A549 (cell line): Measurements from ENCODE around the gene MYLK. TPM values are rescaled to one million over a fixed set of nuclear protein-coding genes. Genes with fewer than 3 reads are reported as not detected.

ENCODE experiments used
- ATAC-seq, 2 experiments: fragments of 200-7000 bp in 1 of 2; fragments of >200 bp in 1 of 2; cut with Nextera tagmentation in 1 of 2; cut with Tn5 transposase in 1 of 2; 3 replicates each; pipeline versions ENCODE4 v1.8.0 to v1.9.1; 2018 to 2020; ENCODE audit warnings: mild to moderate bottlenecking in 1 of 2, moderate library complexity in 1 of 2
- CTCF ChIA-PET: fragments of 300-600 bp; sonication (Branson Sonifier 250); formaldehyde crosslinking; extraction: SDS; loops from one replicate; lab custom pipeline; 2021; ENCODE audit warnings: antibody characterized with exemption, inconsistent platforms; lab: Yijun Ruan, JAX
- POLR2A ChIA-PET: fragments of 350-600 bp; formaldehyde crosslinking; extraction: SDS; loops from one replicate; lab custom pipeline; 2021; ENCODE audit warnings: antibody characterized with exemption, inconsistent platforms; lab: Yijun Ruan, JAX
- DNase-seq, 2 experiments: peaks; one replicate each; pipeline versions ENCODE4 v3.0.0 to v3.0.0-alpha.2; 2011 to 2016; ENCODE audit warnings: low read depth in 1 of 2, low spot score in 1 of 2
- FAIRE-seq: peaks from 2 replicates; lab custom pipeline; 2011; peaks lifted over from hg19 to GRCh38; lab: Jason Lieb, UNC
- H3K27ac ChIP-seq, 2 experiments: fragments of >200 bp; sonication (Bioruptor Twin); formaldehyde crosslinking; 3 replicates each; pipeline ENCODE4 v1.5.1; 2016 to 2017
- H3K4me1 ChIP-seq: fragments of >200 bp; sonication (Bioruptor Twin); formaldehyde crosslinking; 3 replicates; pipeline ENCODE4 v1.6.1; 2016
- H3K4me2 ChIP-seq: fragments of >200 bp; sonication (Bioruptor Twin); formaldehyde crosslinking; 3 replicates; pipeline ENCODE4 v1.6.1; 2016
- H3K4me3 ChIP-seq: fragments of >200 bp; sonication (Bioruptor Twin); formaldehyde crosslinking; 3 replicates; pipeline ENCODE4 v1.5.1; 2016
- H3K9me3 ChIP-seq: fragments of >200 bp; sonication (Bioruptor Twin); formaldehyde crosslinking; 3 replicates; pipeline ENCODE4 v1.6.1; 2016
- CBX2 ChIP-seq: fragments of 200-600 bp; sonication (generic); IDR thresholded peaks from 2 replicates; pipeline ENCODE4 v1.6.1; 2016; ENCODE audit warnings: low read depth, mild to moderate bottlenecking, borderline replicate concordance
- CBX8 ChIP-seq: fragments of 200-600 bp; sonication (generic); IDR thresholded peaks from 2 replicates; pipeline ENCODE4 v1.6.1; 2016
- CHD2 ChIP-seq: fragments of 150-350 bp; IDR thresholded peaks from 2 replicates; pipeline ENCODE4 v1.6.1; 2014; ENCODE audit warnings: low read length; ENCODE audit not compliant: partially characterized antibody
- EHF ChIP-seq: fragments of 250-450 bp; sonication (Bioruptor Pico); IDR thresholded peaks from 2 replicates; pipeline ENCODE4 v1.5.0; 2020; ENCODE audit warnings: mild to moderate bottlenecking
- EHMT2 ChIP-seq: fragments of 200-600 bp; sonication (generic); IDR thresholded peaks from 2 replicates; pipeline ENCODE4 v1.6.1; 2016; ENCODE audit warnings: antibody characterized with exemption, low read depth, mild to moderate bottlenecking, moderate library complexity
- FOSB ChIP-seq: fragments of 250-450 bp; sonication (Bioruptor Pico); IDR thresholded peaks from 2 replicates; pipeline ENCODE4 v1.5.0; 2020; ENCODE audit warnings: mild to moderate bottlenecking, moderate library complexity
- HDAC2 ChIP-seq: fragments of 200-600 bp; sonication (generic); IDR thresholded peaks from 2 replicates; pipeline ENCODE4 v1.6.1; 2016
- HOXB13 ChIP-seq: fragments of 250-450 bp; sonication (Bioruptor Pico); IDR thresholded peaks from 2 replicates; pipeline ENCODE4 v1.5.0; 2020; ENCODE audit warnings: low read depth, mild to moderate bottlenecking, moderate library complexity
- HOXB5 ChIP-seq: fragments of 250-450 bp; sonication (Bioruptor Pico); IDR thresholded peaks from 2 replicates; pipeline ENCODE4 v1.5.0; 2020; ENCODE audit warnings: mild to moderate bottlenecking, moderate library complexity
- KDM1A ChIP-seq: fragments of 200-600 bp; sonication (generic); IDR thresholded peaks from 2 replicates; pipeline ENCODE4 v1.6.1; 2016; ENCODE audit warnings: low read depth, mild to moderate bottlenecking
- KDM5A ChIP-seq: fragments of 200-600 bp; sonication (generic); IDR thresholded peaks from 2 replicates; pipeline ENCODE4 v1.6.1; 2016; ENCODE audit warnings: antibody characterized with exemption, mild to moderate bottlenecking
- MAFK ChIP-seq: fragments of 450-650 bp; IDR thresholded peaks from 2 replicates; pipeline ENCODE4 v1.6.1; 2014; ENCODE audit not compliant: partially characterized antibody
- MAZ ChIP-seq: fragments of 150-350 bp; IDR thresholded peaks from 2 replicates; pipeline ENCODE4 v1.6.1; 2014; ENCODE audit warnings: antibody characterized with exemption, low read depth, low read length, borderline replicate concordance
- MYC ChIP-seq: IDR thresholded peaks from 2 replicates; pipeline ENCODE4 v1.6.1; 2012; ENCODE audit warnings: mild to moderate bottlenecking, inconsistent platforms, low read length, improper control_type of control experiment, borderline replicate concordance
- NPAS2 ChIP-seq: fragments of 250-450 bp; sonication (Bioruptor Pico); IDR thresholded peaks from 2 replicates; pipeline ENCODE4 v1.8.0; 2022; ENCODE audit warnings: mild to moderate bottlenecking, moderate library complexity, borderline replicate concordance
- NR3C1 ChIP-seq: fragments of >200 bp; sonication (Bioruptor Twin); formaldehyde crosslinking; IDR thresholded peaks from 3 replicates; pipeline ENCODE4 v1.6.1; 2017
- PHF8 ChIP-seq: fragments of 200-600 bp; sonication (generic); IDR thresholded peaks from 2 replicates; pipeline ENCODE4 v1.6.1; 2016; ENCODE audit warnings: low read depth, mild to moderate bottlenecking, antibody characterized with exemption, moderate library complexity, borderline replicate concordance
- POLR2A ChIP-seq: IDR thresholded peaks from 2 replicates; pipeline ENCODE4 v1.6.1; 2012; ENCODE audit warnings: mild to moderate bottlenecking, low read length
- RNF2 ChIP-seq: fragments of 200-600 bp; sonication (generic); IDR thresholded peaks from 2 replicates; pipeline ENCODE4 v1.6.1; 2016; ENCODE audit warnings: low read depth, mild to moderate bottlenecking, antibody characterized with exemption, moderate library complexity, borderline replicate concordance
- SMC3 ChIP-seq: fragments of >200 bp; sonication (Bioruptor Twin); formaldehyde crosslinking; IDR thresholded peaks from 3 replicates; pipeline ENCODE4 v1.6.1; 2018; ENCODE audit warnings: inconsistent platforms
- TFCP2L1 ChIP-seq: fragments of 250-450 bp; sonication (Bioruptor Pico); IDR thresholded peaks from 2 replicates; pipeline ENCODE4 v1.5.0; 2021; ENCODE audit warnings: mild to moderate bottlenecking
- TP53 ChIP-seq: fragments of 250-450 bp; sonication (Bioruptor Pico); IDR thresholded peaks from 2 replicates; pipeline ENCODE4 v1.5.0; 2021; ENCODE audit warnings: mild to moderate bottlenecking, moderate library complexity
- ZNF302 ChIP-seq: fragments of 250-450 bp; sonication (Bioruptor Pico); IDR thresholded peaks from 2 replicates; pipeline ENCODE4 v1.9.0; 2021; ENCODE audit warnings: inconsistent platforms, mild to moderate bottlenecking, moderate library complexity
- WGBS: methylation state at CpG from one replicate; pipeline ENCODE4 v1.1.6; 2017; ENCODE audit errors: missing lambda C conversion rate; 5-methylcytosine and 5-hydroxymethylcytosine counted together
- polyA plus RNA-seq, 4 experiments: library from polyadenylated mRNA; depleted of rRNA in 3 of 4; stranded (reverse); fragments of >200 nt; fragmentation: RNase III in 1 of 4; extraction: RNeasy Plus Mini Kit Qiagen cat#74134 plus additional on column Dnase treatment in 1 of 4; gene quantifications; 2 replicates in 3 of 4; 3 replicates in 1 of 4; pipeline ENCODE4 v1.2.3, GENCODE V29; 2011 to 2017
- TF ChIP-seq, protein P1 (sequence below): fragments of 150-350 bp; IDR thresholded peaks from 2 replicates; pipeline ENCODE4 v1.6.1; 2014; ENCODE audit warnings: low read depth, mild to moderate bottlenecking, low read length
- TF ChIP-seq, protein P2 (sequence below): fragments of 450-650 bp; IDR thresholded peaks from 2 replicates; pipeline ENCODE4 v1.6.1; 2014; ENCODE audit warnings: antibody characterized with exemption

MYLK gene
- polyA plus RNA-seq, 2 of the 4 experiments (the other 2 are of a cell fraction) = 16.9 to 17.4 TPM

DNA sequence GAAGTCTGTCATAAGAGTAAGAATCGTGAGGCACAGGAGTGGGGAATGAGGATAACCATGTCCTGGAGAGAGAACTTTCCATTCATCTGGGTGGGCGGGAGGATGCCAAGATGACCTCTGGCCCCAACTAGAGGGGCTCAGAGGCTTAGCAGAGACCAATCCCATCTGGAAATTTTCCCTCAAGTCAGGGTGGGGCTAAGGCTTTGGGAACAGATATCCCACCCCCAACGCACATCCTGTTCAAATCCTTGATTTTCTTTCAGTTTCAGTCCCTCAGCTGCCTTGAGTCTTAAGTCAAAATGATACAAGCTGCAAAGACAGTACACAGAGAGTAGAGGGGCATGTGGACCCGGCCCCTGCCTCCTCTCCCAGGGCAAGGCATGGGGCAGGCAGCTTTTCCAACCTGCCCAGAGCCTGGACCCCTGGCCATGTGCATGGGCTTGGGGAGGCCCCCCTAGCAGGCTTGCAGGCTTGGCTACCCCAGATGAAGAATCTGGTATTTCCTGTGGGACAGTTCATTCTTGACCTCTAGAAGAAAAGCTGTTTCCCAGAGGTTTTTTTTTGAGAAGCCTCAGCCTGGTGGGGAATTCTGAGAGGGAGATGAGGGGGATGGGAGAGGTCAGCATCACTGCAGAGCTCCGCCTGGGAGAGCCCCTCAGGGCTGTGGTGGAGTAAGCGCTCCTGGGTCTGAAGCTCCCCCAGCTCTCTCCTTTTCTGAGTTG, 189.6 kb downstream of the MYLK start:
- no peaks in the 10 kb centered on the region for H3K4me1 ChIP-seq
- ATAC-seq (no peak), DNase-seq (no peak)
- H3K9me3 ChIP-seq = no peaks in the 10 kb centered on the region
- H3K27ac ChIP-seq = no peak overlapping the region
- ChIA-PET POLR2A (no interaction called here), CTCF (interaction anchor here (0.6 to 45.3 kb wide), 7 partner anchors 11 to 82 kb away, joined by 3 to 829 read pairs (median 5); no protein-coding TSS in a partner anchor)
- no peak overlapping the region for H3K4me2 ChIP-seq
- no peak for TF ChIP-seq KDM1A
- TF ChIP-seq TFCP2L1 (CRISPR knock-in tag) = no peak
- TF ChIP-seq CBX2 = no peak
- no peak for TF ChIP-seq POLR2A
- TF ChIP-seq, protein P1, sequence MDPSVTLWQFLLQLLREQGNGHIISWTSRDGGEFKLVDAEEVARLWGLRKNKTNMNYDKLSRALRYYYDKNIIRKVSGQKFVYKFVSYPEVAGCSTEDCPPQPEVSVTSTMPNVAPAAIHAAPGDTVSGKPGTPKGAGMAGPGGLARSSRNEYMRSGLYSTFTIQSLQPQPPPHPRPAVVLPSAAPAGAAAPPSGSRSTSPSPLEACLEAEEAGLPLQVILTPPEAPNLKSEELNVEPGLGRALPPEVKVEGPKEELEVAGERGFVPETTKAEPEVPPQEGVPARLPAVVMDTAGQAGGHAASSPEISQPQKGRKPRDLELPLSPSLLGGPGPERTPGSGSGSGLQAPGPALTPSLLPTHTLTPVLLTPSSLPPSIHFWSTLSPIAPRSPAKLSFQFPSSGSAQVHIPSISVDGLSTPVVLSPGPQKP = no peak
- TF ChIP-seq MAZ = no peak
- TF ChIP-seq, all 56 proteins: peak for 0
- WGBS = 83% methylated on average over 6 of the region's 6 CpGs
- no peak for FAIRE-seq
- H3K4me3 ChIP-seq = no peak overlapping the region

DNA sequence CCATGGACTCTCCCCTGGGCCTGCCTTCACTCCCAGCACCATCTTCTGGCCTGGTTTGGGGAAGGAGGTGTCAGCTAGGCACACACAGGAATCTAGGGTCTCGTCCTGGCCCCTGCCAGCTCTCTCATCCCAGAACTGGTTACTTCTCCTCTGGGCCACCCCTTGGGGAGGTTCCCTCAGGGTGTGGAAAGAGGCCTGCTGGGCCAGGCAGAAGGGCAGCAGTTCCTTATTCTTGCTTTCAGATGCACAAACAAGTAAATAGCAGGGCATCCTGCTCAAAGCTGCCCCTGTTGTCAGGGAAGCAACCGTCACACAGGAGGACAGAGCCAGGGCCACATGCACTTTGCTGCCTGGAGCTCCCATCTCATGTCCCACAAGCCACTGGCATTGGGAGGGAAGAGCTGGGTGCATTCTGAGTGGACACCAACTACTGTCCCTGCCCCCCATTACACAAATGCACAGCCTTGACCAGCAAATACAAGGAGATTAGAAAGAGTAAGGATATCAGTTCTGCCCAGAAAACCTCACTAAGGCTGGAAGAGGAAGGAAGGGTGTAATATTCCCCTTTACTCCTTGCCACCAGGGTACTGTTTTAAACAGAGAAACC, 190.4 kb downstream of the MYLK start:
- H3K4me1 ChIP-seq = peaks cover 6% of the 10 kb centered on the region
- CTCF ChIA-PET = interaction anchor here (0.8 to 45.3 kb wide), 4 partner anchors 9 to 81 kb away, joined by 4 to 829 read pairs (median 4); no protein-coding TSS in a partner anchor
- 88% methylated on average over 2 of the region's 2 CpGs for WGBS
- ATAC-seq (no peak), FAIRE-seq (no peak), DNase-seq (no peak)
- TF ChIP-seq HOXB13 (CRISPR knock-in tag) (no peak), SMC3 (no peak), CHD2 (no peak), TP53 (CRISPR knock-in tag) (no peak), NPAS2 (no peak)
- H3K27ac ChIP-seq = no peak overlapping the region
- POLR2A ChIA-PET = no interaction called here
- no peaks in the 10 kb centered on the region for H3K9me3 ChIP-seq
- H3K4me3 ChIP-seq = no peak overlapping the region
- H3K4me2 ChIP-seq = no peak overlapping the region

DNA sequence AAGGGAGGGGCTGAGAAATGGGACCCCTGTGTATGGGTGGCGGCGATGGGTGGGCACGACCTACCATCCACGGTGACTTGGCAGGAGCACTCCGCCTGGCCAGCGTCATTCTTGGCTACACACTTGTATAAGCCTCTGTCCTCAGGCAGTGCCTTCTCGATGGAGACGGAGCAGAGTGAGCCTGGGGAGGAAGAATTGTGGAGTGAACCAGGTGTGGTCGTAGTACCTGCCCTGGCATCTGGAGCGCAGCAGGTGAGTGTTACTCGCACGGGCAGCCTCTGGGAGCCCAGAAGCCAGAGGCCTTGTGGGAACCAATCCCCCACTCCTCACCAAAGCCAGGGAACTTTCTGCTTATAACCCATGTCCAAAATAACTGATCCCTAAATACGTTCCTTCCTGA, 191.5 kb downstream of the MYLK start:
- H3K9me3 ChIP-seq = no peaks in the 10 kb centered on the region
- DNase-seq = no peak
- ChIA-PET POLR2A (no interaction called here), CTCF (interaction anchor here (0.6 to 45.3 kb wide), 4 partner anchors 10 to 871 kb away, joined by 3 to 829 read pairs (median 4); no protein-coding TSS in a partner anchor)
- 87% methylated on average over 11 of the region's 13 CpGs for WGBS
- peaks cover 17% of the 10 kb centered on the region for H3K4me1 ChIP-seq
- no peak for TF ChIP-seq NR3C1
- H3K4me3 ChIP-seq = no peak overlapping the region
- H3K27ac ChIP-seq = no peak overlapping the region
- no peak for FAIRE-seq
- ATAC-seq = no peak
- no peak overlapping the region for H3K4me2 ChIP-seq

DNA sequence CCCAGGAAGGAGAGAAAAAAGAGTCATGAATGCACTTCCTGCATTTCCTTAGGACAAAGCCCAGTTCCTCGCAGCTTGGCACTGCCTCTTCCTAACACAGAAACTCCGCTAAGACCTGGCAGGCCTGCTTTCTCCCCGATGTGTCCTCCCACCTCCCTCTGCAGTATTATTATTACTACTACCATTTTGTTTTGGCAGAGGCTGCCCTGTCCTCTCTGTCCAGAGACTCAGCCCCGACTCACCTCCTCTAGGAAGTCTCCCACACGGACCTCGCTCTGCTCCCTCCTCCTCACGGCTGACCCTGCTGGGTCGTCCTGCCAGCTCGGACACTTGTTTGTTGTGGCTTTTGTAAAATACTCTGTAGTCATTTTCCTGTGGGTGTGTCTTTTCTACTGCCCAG, 192.1 kb downstream of the MYLK start:
- H3K9me3 ChIP-seq = no peaks in the 10 kb centered on the region
- DNase-seq = no peak
- ChIA-PET CTCF (interaction anchor here (1.2 to 45.3 kb wide), 2 partner anchors 25 to 42 kb away, joined by 3 to 829 read pairs; no protein-coding TSS in a partner anchor), POLR2A (no interaction called here)
- peaks cover 23% of the 10 kb centered on the region for H3K4me1 ChIP-seq
- no peak overlapping the region for H3K27ac ChIP-seq
- ATAC-seq = no peak
- WGBS = 87% methylated on average over 9 of the region's 9 CpGs
- H3K4me3 ChIP-seq = no peak overlapping the region
- FAIRE-seq = no peak
- TF ChIP-seq SMC3 (no peak), NPAS2 (no peak), CHD2 (no peak), PHF8 (no peak), CBX8 (no peak), RNF2 (no peak), NR3C1 (no peak), POLR2A (no peak), FOSB (CRISPR knock-in tag) (no peak), KDM5A (no peak), HDAC2 (no peak), MAFK (no peak), MYC (no peak), EHMT2 (no peak), ZNF302 (no peak), HOXB5 (CRISPR knock-in tag) (no peak), EHF (CRISPR knock-in tag) (no peak)
- TF ChIP-seq, protein P2, sequence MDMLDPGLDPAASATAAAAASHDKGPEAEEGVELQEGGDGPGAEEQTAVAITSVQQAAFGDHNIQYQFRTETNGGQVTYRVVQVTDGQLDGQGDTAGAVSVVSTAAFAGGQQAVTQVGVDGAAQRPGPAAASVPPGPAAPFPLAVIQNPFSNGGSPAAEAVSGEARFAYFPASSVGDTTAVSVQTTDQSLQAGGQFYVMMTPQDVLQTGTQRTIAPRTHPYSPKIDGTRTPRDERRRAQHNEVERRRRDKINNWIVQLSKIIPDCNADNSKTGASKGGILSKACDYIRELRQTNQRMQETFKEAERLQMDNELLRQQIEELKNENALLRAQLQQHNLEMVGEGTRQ = no peak
- no peak overlapping the region for H3K4me2 ChIP-seq
